HG03196 (cell line): ENCODE measurements around the gene RGP1.

Source experiments
- ATAC-seq: cut with Tn5 transposase; IDR thresholded peaks from one replicate; pipeline ENCODE4 v1.9.1; 2021; ENCODE audit not compliant: unreplicated experiment

Gene RGP1

GRCh38 chr9:35800530-35800929 lies 51.4 kb downstream of the RGP1 start:
- no peak for ATAC-seq

GRCh38 chr9:35801328-35802128 lies 52.4 kb downstream of the RGP1 start:
- ATAC-seq = no peak

- ATAC-seq = no peak
Measured at GRCh38 chr9:35806101-35806500, 57.0 kb downstream of the RGP1 start.
